Measurements from ENCODE around the gene CLDN12.

Gene CLDN12

GRCh38 chr7:90403174-90404113, at the start of gene CLDN12:
Gene CLDN12, plus strand, starts transcription at chr7:90403461. Its CDS starts 9,216 bp downstream, at chr7:90412677.
- Mint-ChIP-seq H3K4me3 (peak within 1 kb of the TSS; percentile 97), H3K4me1 (peaks cover 11% of the 10 kb centered on the region), H3K36me3 (peaks cover 7% of the 10 kb centered on the region), H3K9me3 (peaks cover 10% of the 10 kb centered on the region), H3K27ac (peak within 1 kb of the TSS; percentile 99), H3K27me3 (no peaks in the 10 kb centered on the region)
- DNase-seq (ENCODE audit: low spot score in 2 of 2) (peak; percentile 69 to 73), ATAC-seq (ENCODE audit: low read depth) (peak; percentile 95)

- peaks cover 41% of the 10 kb centered on the region for H3K36me3 Mint-ChIP-seq
- no peaks in the 10 kb centered on the region for H3K27me3 Mint-ChIP-seq
- H3K4me3 Mint-ChIP-seq: no peak overlapping the region
- ATAC-seq (ENCODE audit: low read depth) (no peak), DNase-seq (ENCODE audit: low spot score in 2 of 2) (no peak)
- peaks cover 1% of the 10 kb centered on the region for H3K9me3 Mint-ChIP-seq
- no peaks in the 10 kb centered on the region for H3K4me1 Mint-ChIP-seq
- H3K27ac Mint-ChIP-seq: no peak overlapping the region
Observed at GRCh38 chr7:90383422-90383821, 19.8 kb upstream of the CLDN12 start.

- H3K27me3 Mint-ChIP-seq: no peaks in the 10 kb centered on the region
- DNase-seq (ENCODE audit: low spot score in 2 of 2): no peak
- ATAC-seq (ENCODE audit: low read depth): no peak
- H3K4me3 Mint-ChIP-seq: no peak overlapping the region
- H3K9me3 Mint-ChIP-seq: peaks cover 1% of the 10 kb centered on the region
- H3K36me3 Mint-ChIP-seq: peaks cover 39% of the 10 kb centered on the region
- H3K27ac Mint-ChIP-seq: no peak overlapping the region
- H3K4me1 Mint-ChIP-seq: no peaks in the 10 kb centered on the region
Observed at GRCh38 chr7:90383861-90384260, 19.4 kb upstream of the CLDN12 start.

- Mint-ChIP-seq H3K27me3 (no peaks in the 10 kb centered on the region), H3K4me3 (no peak overlapping the region), H3K36me3 (peaks cover 34% of the 10 kb centered on the region), H3K4me1 (no peaks in the 10 kb centered on the region), H3K27ac (no peak overlapping the region), H3K9me3 (no peaks in the 10 kb centered on the region)
- ATAC-seq (ENCODE audit: low read depth) (no peak), DNase-seq (ENCODE audit: low spot score in 2 of 2) (no peak)
Observed at GRCh38 chr7:90384433-90384832, 18.8 kb upstream of the CLDN12 start.

GRCh38 chr7:90387470-90388240, 15.6 kb upstream of the CLDN12 start:
- Mint-ChIP-seq H3K4me1 (no peaks in the 10 kb centered on the region), H3K27me3 (no peaks in the 10 kb centered on the region), H3K36me3 (peaks cover 21% of the 10 kb centered on the region), H3K4me3 (no peak overlapping the region), H3K9me3 (no peaks in the 10 kb centered on the region), H3K27ac (no peak overlapping the region)
- no peak for ATAC-seq (ENCODE audit: low read depth)
- no peak for DNase-seq (ENCODE audit: low spot score in 2 of 2)

GRCh38 chr7:90390926-90391325, 12.3 kb upstream of the CLDN12 start:
- Mint-ChIP-seq H3K4me1 (no peaks in the 10 kb centered on the region), H3K27ac (no peak overlapping the region), H3K36me3 (peaks cover 10% of the 10 kb centered on the region), H3K27me3 (no peaks in the 10 kb centered on the region), H3K4me3 (no peak overlapping the region), H3K9me3 (peaks cover 9% of the 10 kb centered on the region)
- no peak for DNase-seq (ENCODE audit: low spot score in 2 of 2)
- ATAC-seq (ENCODE audit: low read depth): no peak

GRCh38 chr7:90391488-90391887, 11.8 kb upstream of the CLDN12 start:
- Mint-ChIP-seq H3K9me3 (peaks cover 12% of the 10 kb centered on the region), H3K4me1 (no peaks in the 10 kb centered on the region), H3K4me3 (no peak overlapping the region), H3K27ac (no peak overlapping the region), H3K27me3 (no peaks in the 10 kb centered on the region), H3K36me3 (peaks cover 8% of the 10 kb centered on the region)
- ATAC-seq (ENCODE audit: low read depth): no peak
- DNase-seq (ENCODE audit: low spot score in 2 of 2): no peak

GRCh38 chr7:90396420-90396819, 6.8 kb upstream of the CLDN12 start:
- ATAC-seq (ENCODE audit: low read depth) (no peak), DNase-seq (ENCODE audit: low spot score in 2 of 2) (no peak)
- no peak overlapping the region for H3K27ac Mint-ChIP-seq
- H3K4me1 Mint-ChIP-seq: no peaks in the 10 kb centered on the region
- H3K9me3 Mint-ChIP-seq: peaks cover 26% of the 10 kb centered on the region
- peaks cover 4% of the 10 kb centered on the region for H3K36me3 Mint-ChIP-seq
- H3K4me3 Mint-ChIP-seq: no peak overlapping the region
- no peaks in the 10 kb centered on the region for H3K27me3 Mint-ChIP-seq

- DNase-seq (ENCODE audit: low spot score in 2 of 2) (no peak), ATAC-seq (ENCODE audit: low read depth) (no peak)
- H3K36me3 Mint-ChIP-seq: peaks cover 2% of the 10 kb centered on the region
- H3K4me3 Mint-ChIP-seq: no peak overlapping the region
- H3K27ac Mint-ChIP-seq: peak overlapping the region; percentile 99
- peaks cover 14% of the 10 kb centered on the region for H3K9me3 Mint-ChIP-seq
- no peaks in the 10 kb centered on the region for H3K27me3 Mint-ChIP-seq
- peaks cover 11% of the 10 kb centered on the region for H3K4me1 Mint-ChIP-seq
Observed at GRCh38 chr7:90401989-90402388, 1.3 kb upstream of the CLDN12 start.

GRCh38 chr7:90402785-90403173, 482 bp upstream of the CLDN12 start:
- Mint-ChIP-seq H3K27ac (peak overlapping the region; percentile 99), H3K4me1 (peaks cover 11% of the 10 kb centered on the region), H3K36me3 (peaks cover 6% of the 10 kb centered on the region), H3K27me3 (no peaks in the 10 kb centered on the region), H3K4me3 (peak overlapping the region; percentile 97), H3K9me3 (peaks cover 14% of the 10 kb centered on the region)
- ATAC-seq (ENCODE audit: low read depth): no peak
- DNase-seq (ENCODE audit: low spot score in 2 of 2): no peak

- ATAC-seq (ENCODE audit: low read depth) (no peak), DNase-seq (ENCODE audit: low spot score in 2 of 2) (no peak)
- H3K36me3 Mint-ChIP-seq: peaks cover 6% of the 10 kb centered on the region
- peak overlapping the region; percentile 13 for H3K4me3 Mint-ChIP-seq
- peaks cover 11% of the 10 kb centered on the region for H3K4me1 Mint-ChIP-seq
- peaks cover 4% of the 10 kb centered on the region for H3K9me3 Mint-ChIP-seq
- H3K27me3 Mint-ChIP-seq: no peaks in the 10 kb centered on the region
- no peak overlapping the region for H3K27ac Mint-ChIP-seq
Observed at GRCh38 chr7:90404777-90405176, 1.5 kb downstream of the CLDN12 start.

GRCh38 chr7:90407484-90407821, 4.2 kb downstream of the CLDN12 start:
- Mint-ChIP-seq H3K27ac (peak overlapping the region; percentile 12), H3K36me3 (peaks cover 6% of the 10 kb centered on the region), H3K4me1 (peaks cover 11% of the 10 kb centered on the region), H3K27me3 (no peaks in the 10 kb centered on the region), H3K9me3 (no peaks in the 10 kb centered on the region), H3K4me3 (no peak overlapping the region)
- DNase-seq (ENCODE audit: low spot score in 2 of 2) (no peak), ATAC-seq (ENCODE audit: low read depth) (no peak)

- H3K4me3 Mint-ChIP-seq: no peak overlapping the region
- DNase-seq (ENCODE audit: low spot score in 2 of 2) (no peak), ATAC-seq (ENCODE audit: low read depth) (no peak)
- peaks cover 6% of the 10 kb centered on the region for H3K36me3 Mint-ChIP-seq
- no peaks in the 10 kb centered on the region for H3K9me3 Mint-ChIP-seq
- no peak overlapping the region for H3K27ac Mint-ChIP-seq
- peaks cover 8% of the 10 kb centered on the region for H3K4me1 Mint-ChIP-seq
- no peaks in the 10 kb centered on the region for H3K27me3 Mint-ChIP-seq
Observed at GRCh38 chr7:90408142-90408541, 4.9 kb downstream of the CLDN12 start.

- DNase-seq (ENCODE audit: low spot score in 2 of 2) (no peak), ATAC-seq (ENCODE audit: low read depth) (no peak)
- no peak overlapping the region for H3K4me3 Mint-ChIP-seq
- H3K27me3 Mint-ChIP-seq: no peaks in the 10 kb centered on the region
- no peaks in the 10 kb centered on the region for H3K9me3 Mint-ChIP-seq
- peaks cover 6% of the 10 kb centered on the region for H3K36me3 Mint-ChIP-seq
- H3K27ac Mint-ChIP-seq: no peak overlapping the region
- H3K4me1 Mint-ChIP-seq: no peaks in the 10 kb centered on the region
Observed at GRCh38 chr7:90409667-90410066, 6.4 kb downstream of the CLDN12 start.

Data from memory B cell (primary cell).